Panc1 (cell line): ENCODE measurements around the gene HELZ. TPM values are rescaled to one million over a fixed set of nuclear protein-coding genes. Genes with fewer than 3 reads are reported as not detected.

Source experiments
- ATAC-seq: fragments of 200-7000 bp; cut with Tn5 transposase; 2 replicates; pipeline ENCODE4 v1.9.1; 2020; ENCODE audit warnings: mild to moderate bottlenecking, moderate library complexity
- BruUV-seq: library from RNA; stranded (reverse); fragments of 400-500 nt; replicated peaks from 2 replicates; lab custom pipeline; 2021; lab: Mats Ljungman, UMichigan
- CTCF ChIA-PET: fragments of 300-600 bp; sonication (Branson Sonifier 250); formaldehyde crosslinking; loops from one replicate; lab custom pipeline; 2022; ENCODE audit warnings: antibody characterized with exemption; lab: Charles Lee
- POLR2A ChIA-PET: fragments of 300-600 bp; sonication (Branson Sonifier 250); formaldehyde crosslinking; loops from one replicate; lab custom pipeline; 2022; ENCODE audit warnings: antibody characterized with exemption; lab: Charles Lee
- DNase-seq: peaks from one replicate; pipeline ENCODE4 v3.0.0-alpha.2; 2010; ENCODE audit warnings: low read depth, low spot score
- H3K27ac ChIP-seq: 2 replicates; pipeline ENCODE4 v1.5.1; 2011; ENCODE audit warnings: mild to moderate bottlenecking, low read length, inconsistent platforms
- H3K27me3 ChIP-seq: fragments of 200-500 bp; sonication (Bioruptor generic); 2 replicates; pipeline ENCODE4 v1.6.0; 2014; ENCODE audit warnings: low read length, inconsistent platforms; ENCODE audit not compliant: control insufficient read depth, insufficient read depth
- H3K36me3 ChIP-seq: fragments of 200-500 bp; sonication (Bioruptor generic); 2 replicates; pipeline ENCODE4 v1.5.1; 2014; ENCODE audit warnings: inconsistent platforms, mild to moderate bottlenecking, low read length, moderate library complexity; ENCODE audit not compliant: control insufficient read depth, insufficient read depth
- H3K4me1 ChIP-seq: 2 replicates; pipeline ENCODE4 v1.5.1; 2011; ENCODE audit warnings: inconsistent platforms, mild to moderate bottlenecking, low read length, moderate library complexity; ENCODE audit not compliant: control insufficient read depth, insufficient read depth
- H3K4me3 ChIP-seq, 2 experiments: 2 replicates each; pipeline ENCODE4 v1.5.1; 2011 to 2012; ENCODE audit warnings: low read depth in 2 of 2, low read length in 2 of 2, mild to moderate bottlenecking in 2 of 2, inconsistent platforms in 1 of 2, moderate library complexity in 1 of 2
- H3K9me3 ChIP-seq: fragments of 200-500 bp; sonication (Bioruptor generic); 2 replicates; pipeline ENCODE4 v1.5.1; 2014; ENCODE audit warnings: low read depth, mild to moderate bottlenecking, inconsistent platforms, low read length, moderate library complexity; ENCODE audit not compliant: control insufficient read depth, insufficient read depth
- CTCF ChIP-seq: fragments of 450-650 bp; IDR thresholded peaks from 2 replicates; pipeline ENCODE4 v1.5.1; 2017; ENCODE audit warnings: mild to moderate bottlenecking
- POLR2AphosphoS5 ChIP-seq: IDR thresholded peaks from 2 replicates; pipeline ENCODE4 v1.6.1; 2012; ENCODE audit warnings: mild to moderate bottlenecking, low read depth, low read length, moderate library complexity
- REST ChIP-seq, 2 experiments: IDR thresholded peaks; 2 replicates each; pipeline ENCODE4 v1.6.1; 2011 to 2012; ENCODE audit warnings: low read depth in 2 of 2, control low read depth in 1 of 2, low read length in 1 of 2, mild to moderate bottlenecking in 1 of 2, moderate library complexity in 1 of 2; ENCODE audit not compliant: insufficient read depth in 1 of 2
- SIN3A ChIP-seq: IDR thresholded peaks from 2 replicates; pipeline ENCODE4 v1.6.1; 2012; ENCODE audit warnings: low read depth, mild to moderate bottlenecking, low read length, moderate library complexity, borderline replicate concordance; ENCODE audit not compliant: insufficient read depth
- TCF7L2 ChIP-seq: IDR thresholded peaks from 2 replicates; pipeline ENCODE4 v1.6.1; 2011; ENCODE audit warnings: mild to moderate bottlenecking, low read depth, low read length, inconsistent platforms
- in situ Hi-C: cut with HindIII; loops from 2 replicates; pipeline ENCODE4 v1.10.0; 2016; ENCODE audit warnings: low sequenced_read_pairs, low pct_unique_long_range_greater_than_20kb
- intact Hi-C: fragments of 100-400 bp; cut with micrococcal nuclease; formaldehyde crosslinking; loops from one replicate; pipeline ENCODE4 v1.10.0; 2022; ENCODE audit not compliant: unreplicated experiment
- total RNA-seq: library from RNA; stranded (reverse); gene quantifications from one replicate; pipeline ENCODE4 v1.2.1, GENCODE V29; 2021; ENCODE audit not compliant: unreplicated experiment

Gene HELZ
- total RNA-seq, 1 experiment from 2014 or later = 15.0 TPM

- ATAC-seq (no peak), DNase-seq (no peak)
- Histone ChIP-seq H3K9me3 (no peaks in the 10 kb centered on the region), H3K27me3 (no peaks in the 10 kb centered on the region), H3K4me3 (no peak overlapping the region), H3K27ac (no peak overlapping the region), H3K36me3 (no peaks in the 10 kb centered on the region; the same call in 1 of the 2 replicates), H3K4me1 (no peaks in the 10 kb centered on the region)
- BruUV-seq = no TSS peak
- ChIA-PET POLR2A (no interaction called here), CTCF (no interaction called here)
- intact Hi-C loops (no loop called here), in situ Hi-C loops (no loop called here)
- no peak for TF ChIP-seq CTCF
- TF ChIP-seq REST (IDR thresholded peaks at IDR 0.05; ENCODE audit: insufficient read depth in 1 of 2, low read depth in 2 of 2, low read length in 1 of 2) = no peak
- no peak for TF ChIP-seq TCF7L2
- no peak for TF ChIP-seq POLR2AphosphoS5
- no peak for TF ChIP-seq SIN3A
Measured at GRCh38 chr17:67217446-67217845, 27.6 kb downstream of the HELZ start.

GRCh38 chr17:67216578-67217320 lies 28.2 kb downstream of the HELZ start:
- Histone ChIP-seq H3K4me3 (no peak overlapping the region), H3K9me3 (no peaks in the 10 kb centered on the region), H3K27ac (no peak overlapping the region), H3K4me1 (no peaks in the 10 kb centered on the region), H3K27me3 (no peaks in the 10 kb centered on the region), H3K36me3 (no peaks in the 10 kb centered on the region; the same call in 1 of the 2 replicates)
- intact Hi-C loops = no loop called here
- DNase-seq (no peak), ATAC-seq (no peak)
- in situ Hi-C loops = no loop called here
- ChIA-PET CTCF (no interaction called here), POLR2A (interaction anchor here (0.7 kb wide), 1 partner anchor 483 kb away, joined by 5 read pairs; no protein-coding TSS in a partner anchor)
- TF ChIP-seq SIN3A = no peak
- no peak for TF ChIP-seq CTCF
- no peak for TF ChIP-seq REST (IDR thresholded peaks at IDR 0.05; ENCODE audit: insufficient read depth in 1 of 2, low read depth in 2 of 2, low read length in 1 of 2)
- no peak for TF ChIP-seq POLR2AphosphoS5
- TF ChIP-seq TCF7L2 = no peak
- BruUV-seq = no TSS peak
